ENCODE measurements around the gene IRS1. TPM values are rescaled to one million over a fixed set of nuclear protein-coding genes. Genes with fewer than 3 reads are reported as not detected.

IRS1 gene
- total and polyA plus RNA-seq, 2 donors (not counting 1 experiment from before 2014, with no cell fraction given): 14.3 to 29.1 TPM

- H3K4me1 ChIP-seq (ENCODE audit: control insufficient read depth, extremely low read depth, insufficient read depth, low read length): no peaks in the 10 kb centered on the region
- H3K27me3 ChIP-seq (ENCODE audit: control insufficient read depth, insufficient read depth, low read length): no peaks in the 10 kb centered on the region
- no peak overlapping the region for H3K27ac ChIP-seq (ENCODE audit: insufficient read depth, low read length)
- H3K36me3 ChIP-seq (ENCODE audit: control insufficient read depth, insufficient read depth, low read length): no peaks in the 10 kb centered on the region
- DNase-seq (ENCODE audit: low read depth in 2 of 2): peak in 1 of 2 donors; percentile 58
- no peaks in the 10 kb centered on the region for H3K9me3 ChIP-seq (ENCODE audit: control insufficient read depth, insufficient read depth, low read depth, low read length)
- no peaks in the 10 kb centered on the region for H3K79me2 ChIP-seq (ENCODE audit: control insufficient read depth, insufficient read depth, low read length)
- no peak overlapping the region for H3K4me3 ChIP-seq (replicated peaks in 1 of 4; ENCODE audit: control extremely low read depth in 1 of 4, insufficient read depth in 1 of 4, low read depth in 3 of 4, low read length in 4 of 4)
- no peak overlapping the region for H2AFZ ChIP-seq (ENCODE audit: low read length)
- no peaks in the 10 kb centered on the region for H4K20me1 ChIP-seq (ENCODE audit: control insufficient read depth, extremely low read depth, insufficient read depth, low read length)
- TF ChIP-seq CTCF (conservative IDR thresholded peaks at IDR 0.05 in 1 of 2, IDR thresholded peaks at IDR 0.05 in 1 of 2; ENCODE audit: low read depth in 1 of 2, low read length in 2 of 2): no peak
- TF ChIP-seq EZH2 (IDR thresholded peaks at IDR 0.05; ENCODE audit: low read length, missing control alignments): no peak
- H3K4me2 ChIP-seq (ENCODE audit: extremely low read depth, insufficient read depth, low read length): no peak overlapping the region
- H3K9ac ChIP-seq (ENCODE audit: insufficient read depth, low read length): no peak overlapping the region
These were observed 108.4 kb downstream of the IRS1 start for GRCh38 chr2:226691255-226691654.

GRCh38 chr2:226690461-226691024 is 109.1 kb downstream of the IRS1 start:
- Histone ChIP-seq H3K9ac (ENCODE audit: insufficient read depth, low read length) (no peak overlapping the region), H3K36me3 (ENCODE audit: control insufficient read depth, insufficient read depth, low read length) (no peaks in the 10 kb centered on the region), H3K27me3 (ENCODE audit: control insufficient read depth, insufficient read depth, low read length) (no peaks in the 10 kb centered on the region), H4K20me1 (ENCODE audit: control insufficient read depth, extremely low read depth, insufficient read depth, low read length) (no peaks in the 10 kb centered on the region), H3K79me2 (ENCODE audit: control insufficient read depth, insufficient read depth, low read length) (no peaks in the 10 kb centered on the region), H2AFZ (ENCODE audit: low read length) (no peak overlapping the region), H3K9me3 (ENCODE audit: control insufficient read depth, insufficient read depth, low read depth, low read length) (no peaks in the 10 kb centered on the region), H3K4me3 (replicated peaks in 1 of 4; ENCODE audit: control extremely low read depth in 1 of 4, insufficient read depth in 1 of 4, low read depth in 3 of 4, low read length in 4 of 4) (no peak overlapping the region), H3K27ac (ENCODE audit: insufficient read depth, low read length) (no peak overlapping the region), H3K4me1 (ENCODE audit: control insufficient read depth, extremely low read depth, insufficient read depth, low read length) (no peaks in the 10 kb centered on the region), H3K4me2 (ENCODE audit: extremely low read depth, insufficient read depth, low read length) (no peak overlapping the region)
- peak; percentile 9 to 39 for DNase-seq (ENCODE audit: low read depth in 2 of 2)
- TF ChIP-seq CTCF (conservative IDR thresholded peaks at IDR 0.05 in 1 of 2, IDR thresholded peaks at IDR 0.05 in 1 of 2; ENCODE audit: low read depth in 1 of 2, low read length in 2 of 2) (no peak), EZH2 (IDR thresholded peaks at IDR 0.05; ENCODE audit: low read length, missing control alignments) (no peak)

- Histone ChIP-seq H3K27me3 (ENCODE audit: control insufficient read depth, insufficient read depth, low read length) (no peaks in the 10 kb centered on the region), H3K4me1 (ENCODE audit: control insufficient read depth, extremely low read depth, insufficient read depth, low read length) (no peaks in the 10 kb centered on the region), H3K4me2 (ENCODE audit: extremely low read depth, insufficient read depth, low read length) (no peak overlapping the region), H3K9me3 (ENCODE audit: control insufficient read depth, insufficient read depth, low read depth, low read length) (no peaks in the 10 kb centered on the region), H3K4me3 (replicated peaks in 1 of 4; ENCODE audit: control extremely low read depth in 1 of 4, insufficient read depth in 1 of 4, low read depth in 3 of 4, low read length in 4 of 4) (no peak overlapping the region), H3K27ac (ENCODE audit: insufficient read depth, low read length) (no peak overlapping the region), H3K36me3 (ENCODE audit: control insufficient read depth, insufficient read depth, low read length) (no peaks in the 10 kb centered on the region), H3K9ac (ENCODE audit: insufficient read depth, low read length) (no peak overlapping the region), H4K20me1 (ENCODE audit: control insufficient read depth, extremely low read depth, insufficient read depth, low read length) (no peaks in the 10 kb centered on the region), H2AFZ (ENCODE audit: low read length) (no peak overlapping the region), H3K79me2 (ENCODE audit: control insufficient read depth, insufficient read depth, low read length) (no peaks in the 10 kb centered on the region)
- DNase-seq (ENCODE audit: low read depth in 2 of 2): peak in 1 of 2 donors; percentile 28
- no peak for TF ChIP-seq EZH2 (IDR thresholded peaks at IDR 0.05; ENCODE audit: low read length, missing control alignments)
- no peak for TF ChIP-seq CTCF (conservative IDR thresholded peaks at IDR 0.05 in 1 of 2, IDR thresholded peaks at IDR 0.05 in 1 of 2; ENCODE audit: low read depth in 1 of 2, low read length in 2 of 2)
These were observed 111.9 kb downstream of the IRS1 start for GRCh38 chr2:226687641-226688253.

Data from fibroblast of lung (primary cell).